PC-3 (cell line): ENCODE results near the gene ZNF766. TPM values are rescaled to one million over a fixed set of nuclear protein-coding genes. Genes with fewer than 3 reads are reported as not detected.

ENCODE experiments used
- ATAC-seq: fragments of 200-7000 bp; cut with Tn5 transposase; 2 replicates; pipeline ENCODE4 v1.9.1; 2020; ENCODE audit warnings: mild to moderate bottlenecking, moderate library complexity
- BruUV-seq: library from RNA; stranded (reverse); fragments of 400-500 nt; replicated peaks from 2 replicates; lab custom pipeline; 2021; lab: Mats Ljungman, UMichigan
- CTCF ChIA-PET: fragments of 300-600 bp; sonication (Branson Sonifier 250); formaldehyde crosslinking; loops from one replicate; lab custom pipeline; 2022; ENCODE audit warnings: antibody characterized with exemption; lab: Charles Lee
- POLR2A ChIA-PET: fragments of 300-600 bp; sonication (Branson Sonifier 250); formaldehyde crosslinking; loops from one replicate; lab custom pipeline; 2022; ENCODE audit warnings: antibody characterized with exemption; ENCODE audit not compliant: unreplicated experiment; lab: Charles Lee
- DNase-seq: peaks from one replicate; pipeline ENCODE4 v3.0.0-alpha.2; 2015
- H2AFZ ChIP-seq: fragments of 300-600 bp; sonication (generic); 2 replicates; pipeline ENCODE4 v1.6.0; 2016; ENCODE audit warnings: antibody characterized with exemption, low read length
- H3F3A ChIP-seq: fragments of 300-600 bp; sonication (generic); one replicate; pipeline ENCODE4 v1.6.0; 2017; ENCODE audit warnings: antibody characterized with exemption, low read length, control low read depth, mild to moderate bottlenecking; ENCODE audit not compliant: unreplicated experiment
- H3K27ac ChIP-seq: fragments of 300-600 bp; sonication (generic); 2 replicates; pipeline ENCODE4 v1.5.1; 2016; ENCODE audit warnings: mild to moderate bottlenecking, low read length
- H3K27me3 ChIP-seq: fragments of 300-600 bp; sonication (generic); 2 replicates; pipeline ENCODE4 v1.6.1; 2016; ENCODE audit warnings: low read length, mixed read lengths
- H3K36me3 ChIP-seq: fragments of 300-600 bp; sonication (generic); 2 replicates; pipeline ENCODE4 v1.6.1; 2016; ENCODE audit warnings: low read depth, mixed run types, low read length, mixed read lengths
- H3K4me1 ChIP-seq: fragments of 300-600 bp; sonication (generic); 2 replicates; pipeline ENCODE4 v1.5.1; 2016; ENCODE audit warnings: low read length; ENCODE audit not compliant: insufficient read depth
- H3K4me2 ChIP-seq: fragments of 300-600 bp; sonication (generic); 2 replicates; pipeline ENCODE4 v1.6.0; 2016; ENCODE audit warnings: low read length
- H3K4me3 ChIP-seq: fragments of 300-600 bp; sonication (generic); 2 replicates; pipeline ENCODE4 v1.5.1; 2016; ENCODE audit warnings: mild to moderate bottlenecking, low read length, mixed read lengths
- H3K79me2 ChIP-seq: fragments of 300-600 bp; sonication (generic); 2 replicates; pipeline ENCODE4 v1.6.1; 2017; ENCODE audit warnings: low read length, mixed read lengths
- H3K9ac ChIP-seq: fragments of 300-600 bp; sonication (generic); 2 replicates; pipeline ENCODE4 v1.6.0; 2016; ENCODE audit warnings: mild to moderate bottlenecking, low read length
- H3K9me2 ChIP-seq: fragments of 300-600 bp; sonication (generic); replicated peaks from 2 replicates; pipeline ENCODE4 v1.6.1; 2016; ENCODE audit warnings: mixed run types, low read length, mixed read lengths
- H3K9me3 ChIP-seq: fragments of 300-600 bp; sonication (generic); 2 replicates; pipeline ENCODE4 v1.6.1; 2016; ENCODE audit warnings: low read length, mixed read lengths
- H4K20me1 ChIP-seq: fragments of 300-600 bp; sonication (generic); 2 replicates; pipeline ENCODE4 v1.6.1; 2016; ENCODE audit warnings: low read length, mixed read lengths
- EZH2 ChIP-seq: fragments of 300-600 bp; sonication (generic); IDR thresholded peaks from one replicate; pipeline ENCODE4 v1.6.1; 2017; ENCODE audit warnings: antibody characterized with exemption, mild to moderate bottlenecking, low read length; ENCODE audit not compliant: unreplicated experiment
- EZH2phosphoT487 ChIP-seq: fragments of 300-600 bp; sonication (generic); IDR thresholded peaks from 2 replicates; pipeline ENCODE4 v1.6.1; 2018; ENCODE audit warnings: mild to moderate bottlenecking, antibody characterized with exemption, low read length, borderline replicate concordance
- intact Hi-C: fragments of 100-400 bp; cut with micrococcal nuclease; formaldehyde crosslinking; loops from 2 replicates; pipeline ENCODE4 v1.9.0; 2023
- total RNA-seq: library from RNA; depleted of rRNA; stranded (reverse); fragments of >200 nt; gene quantifications from 2 replicates; pipeline ENCODE4 v1.2.3, GENCODE V29; 2014
- TF ChIP-seq, protein P1 (sequence below): fragments of 300-600 bp; sonication (generic); conservative IDR thresholded peaks from 2 replicates; pipeline ENCODE4 v1.5.1; 2017; ENCODE audit warnings: antibody characterized with exemption, low read depth, mild to moderate bottlenecking, low read length

The ZNF766 gene
- total RNA-seq, 1 experiment from 2014 or later: 11.7 TPM

GRCh38 chr19:52273301-52273700 is 3.9 kb downstream of the ZNF766 start:
- ChIA-PET CTCF (no interaction called here), POLR2A (no interaction called here)
- no peaks in the 10 kb centered on the region for H4K20me1 ChIP-seq
- intact Hi-C loops: no loop called here
- DNase-seq: no peak
- peaks cover 12% of the 10 kb centered on the region; the same call in 1 of the 2 replicates for H3K4me1 ChIP-seq
- H3K4me2 ChIP-seq: no peak overlapping the region
- ATAC-seq: no peak
- H3K27ac ChIP-seq: no peak overlapping the region
- H3K9ac ChIP-seq: no peak overlapping the region
- H3K4me3 ChIP-seq: no peak overlapping the region
- peaks cover 84% of the 10 kb centered on the region for H3K79me2 ChIP-seq
- peaks cover 12% of the 10 kb centered on the region for H3K9me3 ChIP-seq
- no peaks in the 10 kb centered on the region for H3K9me2 ChIP-seq
- no peak for TF ChIP-seq EZH2phosphoT487
- no peak for TF ChIP-seq EZH2
- TF ChIP-seq, protein P1, sequence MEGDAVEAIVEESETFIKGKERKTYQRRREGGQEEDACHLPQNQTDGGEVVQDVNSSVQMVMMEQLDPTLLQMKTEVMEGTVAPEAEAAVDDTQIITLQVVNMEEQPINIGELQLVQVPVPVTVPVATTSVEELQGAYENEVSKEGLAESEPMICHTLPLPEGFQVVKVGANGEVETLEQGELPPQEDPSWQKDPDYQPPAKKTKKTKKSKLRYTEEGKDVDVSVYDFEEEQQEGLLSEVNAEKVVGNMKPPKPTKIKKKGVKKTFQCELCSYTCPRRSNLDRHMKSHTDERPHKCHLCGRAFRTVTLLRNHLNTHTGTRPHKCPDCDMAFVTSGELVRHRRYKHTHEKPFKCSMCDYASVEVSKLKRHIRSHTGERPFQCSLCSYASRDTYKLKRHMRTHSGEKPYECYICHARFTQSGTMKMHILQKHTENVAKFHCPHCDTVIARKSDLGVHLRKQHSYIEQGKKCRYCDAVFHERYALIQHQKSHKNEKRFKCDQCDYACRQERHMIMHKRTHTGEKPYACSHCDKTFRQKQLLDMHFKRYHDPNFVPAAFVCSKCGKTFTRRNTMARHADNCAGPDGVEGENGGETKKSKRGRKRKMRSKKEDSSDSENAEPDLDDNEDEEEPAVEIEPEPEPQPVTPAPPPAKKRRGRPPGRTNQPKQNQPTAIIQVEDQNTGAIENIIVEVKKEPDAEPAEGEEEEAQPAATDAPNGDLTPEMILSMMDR: no peak
- H3K27me3 ChIP-seq: no peaks in the 10 kb centered on the region
- H3K36me3 ChIP-seq: peaks cover 67% of the 10 kb centered on the region
- BruUV-seq: no TSS peak
- H3F3A ChIP-seq: no peaks in the 10 kb centered on the region
- H2AFZ ChIP-seq: no peak overlapping the region

- DNase-seq: no peak
- H3K27me3 ChIP-seq: no peaks in the 10 kb centered on the region
- no peaks in the 10 kb centered on the region for H4K20me1 ChIP-seq
- H3K9me3 ChIP-seq: peaks cover 13% of the 10 kb centered on the region
- H3K79me2 ChIP-seq: peaks cover 93% of the 10 kb centered on the region
- H3K36me3 ChIP-seq: peaks cover 76% of the 10 kb centered on the region
- intact Hi-C loops: no loop called here
- ChIA-PET POLR2A (no interaction called here), CTCF (no interaction called here)
- H3K27ac ChIP-seq: no peak overlapping the region
- BruUV-seq: no TSS peak
- TF ChIP-seq EZH2phosphoT487 (no peak), EZH2 (no peak)
- TF ChIP-seq, protein P1: no peak
- H3K4me3 ChIP-seq: no peak overlapping the region
- H3K9ac ChIP-seq: no peak overlapping the region
- H3K9me2 ChIP-seq: no peaks in the 10 kb centered on the region
- ATAC-seq: no peak
- H2AFZ ChIP-seq: no peak overlapping the region
- no peaks in the 10 kb centered on the region for H3F3A ChIP-seq
- H3K4me2 ChIP-seq: no peak overlapping the region
- H3K4me1 ChIP-seq: 0 out of 2 replicates have a peak, but pooled peaks cover 8% of the 10 kb centered on the region
Observed at GRCh38 chr19:52274191-52274590, 4.8 kb downstream of the ZNF766 start.

DNA sequence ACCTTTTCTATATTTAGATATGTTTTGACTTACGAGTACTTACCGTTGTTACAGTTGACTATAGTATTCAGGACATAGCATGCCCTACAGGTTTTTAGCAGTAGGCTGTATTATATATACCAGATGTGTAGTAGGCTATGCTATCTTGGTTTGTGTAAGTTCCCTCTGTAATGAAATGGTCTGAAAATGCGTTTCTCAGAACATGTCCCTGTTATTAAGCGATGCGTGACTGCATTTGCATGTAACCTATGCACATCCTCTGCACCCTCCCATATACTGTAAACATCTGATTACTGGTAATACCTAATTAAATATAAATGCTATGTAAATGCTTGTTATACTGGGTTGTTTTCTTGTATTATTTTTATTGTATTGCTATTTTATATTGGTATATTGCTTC is 6.6 kb downstream of the ZNF766 start:
- Histone ChIP-seq H3K4me2 (no peak overlapping the region), H3K9ac (no peak overlapping the region), H4K20me1 (no peaks in the 10 kb centered on the region), H3K9me3 (peaks cover 16% of the 10 kb centered on the region), H3K79me2 (peaks cover 90% of the 10 kb centered on the region), H2AFZ (no peak overlapping the region), H3F3A (no peaks in the 10 kb centered on the region), H3K4me1 (0 out of 2 replicates have a peak, but pooled peaks cover under 1% of the 10 kb centered on the region), H3K9me2 (no peaks in the 10 kb centered on the region), H3K36me3 (peaks cover 82% of the 10 kb centered on the region), H3K4me3 (no peak overlapping the region), H3K27ac (no peak overlapping the region), H3K27me3 (no peaks in the 10 kb centered on the region)
- ChIA-PET CTCF (no interaction called here), POLR2A (no interaction called here)
- no TSS peak for BruUV-seq
- DNase-seq: no peak
- no peak for TF ChIP-seq EZH2
- no peak for TF ChIP-seq EZH2phosphoT487
- TF ChIP-seq, protein P1: no peak
- no peak for ATAC-seq
- intact Hi-C loops: no loop called here
